ENCODE data around the gene SLC35G2.

DNA sequence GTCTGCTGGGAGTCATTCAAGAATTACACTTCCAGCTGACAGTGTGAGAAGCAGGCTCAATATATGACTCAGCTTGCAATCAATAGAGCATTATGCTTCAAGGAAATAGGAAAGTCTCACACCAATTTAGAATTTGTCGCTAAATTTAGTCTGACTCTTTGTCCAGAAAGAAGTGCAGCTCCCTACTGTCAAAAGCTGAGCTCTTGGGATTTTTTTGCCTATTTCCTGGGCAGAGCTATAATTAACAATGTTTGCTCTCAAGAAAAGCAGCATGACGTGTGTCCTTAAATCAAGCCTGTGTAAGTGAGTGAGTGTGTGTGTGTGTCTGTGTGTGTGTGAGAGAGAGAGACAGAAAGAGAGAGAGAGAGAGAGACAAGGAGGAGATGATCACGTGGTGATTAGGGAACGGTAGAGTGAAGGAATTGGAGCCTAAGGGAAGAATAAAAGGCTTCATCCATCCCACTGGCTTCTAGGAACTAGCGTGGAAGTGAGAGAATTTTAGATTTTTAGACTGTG is 16.4 kb upstream of the SLC35G2 start:
- TF ChIP-seq, protein P1, sequence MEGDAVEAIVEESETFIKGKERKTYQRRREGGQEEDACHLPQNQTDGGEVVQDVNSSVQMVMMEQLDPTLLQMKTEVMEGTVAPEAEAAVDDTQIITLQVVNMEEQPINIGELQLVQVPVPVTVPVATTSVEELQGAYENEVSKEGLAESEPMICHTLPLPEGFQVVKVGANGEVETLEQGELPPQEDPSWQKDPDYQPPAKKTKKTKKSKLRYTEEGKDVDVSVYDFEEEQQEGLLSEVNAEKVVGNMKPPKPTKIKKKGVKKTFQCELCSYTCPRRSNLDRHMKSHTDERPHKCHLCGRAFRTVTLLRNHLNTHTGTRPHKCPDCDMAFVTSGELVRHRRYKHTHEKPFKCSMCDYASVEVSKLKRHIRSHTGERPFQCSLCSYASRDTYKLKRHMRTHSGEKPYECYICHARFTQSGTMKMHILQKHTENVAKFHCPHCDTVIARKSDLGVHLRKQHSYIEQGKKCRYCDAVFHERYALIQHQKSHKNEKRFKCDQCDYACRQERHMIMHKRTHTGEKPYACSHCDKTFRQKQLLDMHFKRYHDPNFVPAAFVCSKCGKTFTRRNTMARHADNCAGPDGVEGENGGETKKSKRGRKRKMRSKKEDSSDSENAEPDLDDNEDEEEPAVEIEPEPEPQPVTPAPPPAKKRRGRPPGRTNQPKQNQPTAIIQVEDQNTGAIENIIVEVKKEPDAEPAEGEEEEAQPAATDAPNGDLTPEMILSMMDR (IDR thresholded peaks at IDR 0.05): no peak
- no peak for TF ChIP-seq POLR2AphosphoS5 (IDR thresholded peaks at IDR 0.05)

Data from gastroesophageal sphincter (tissue), 3 donors.